T-cell (primary cell): ENCODE results near the gene TSPAN2. TPM values are rescaled to one million over a fixed set of nuclear protein-coding genes. Genes with fewer than 3 reads are reported as not detected.

Experiments
- ATAC-seq, 4 experiments: fragments of 200-7000 bp in 3 of 4; fragments of 150-1000 bp in 1 of 4; cut with Tn5 transposase; replicated peaks in 1 of 4; 1 replicate in 3 of 4; 2 replicates in 1 of 4; pipeline ENCODE4 v1.10.0; 2021; ENCODE audit warnings: moderate library complexity in 3 of 4, mild to moderate bottlenecking in 2 of 4, moderate number of reproducible peaks in 1 of 4
- CTCF ChIA-PET, 2 donors: fragments of 300-600 bp; sonication (Branson Sonifier 250); formaldehyde crosslinking; loops; one replicate each; lab custom pipeline; 2022; ENCODE audit warnings: antibody characterized with exemption in 2 of 2; lab: Charles Lee
- POLR2A ChIA-PET, 2 donors: fragments of 300-600 bp; sonication (Branson Sonifier 250); formaldehyde crosslinking; loops; one replicate each; lab custom pipeline; 2022; ENCODE audit warnings: antibody characterized with exemption in 2 of 2; lab: Charles Lee
- DNase-seq, 35 experiments: peaks; one replicate each; pipeline versions ENCODE4 v3.0.0 to v3.0.0-alpha.2; 2013 to 2023
- H3K27ac ChIP-seq: one replicate; pipeline ENCODE4 v1.5.1; 2013; ENCODE audit warnings: low read length
- H3K27me3 ChIP-seq, 2 experiments: replicated peaks in 1 of 2; 1 replicate in 1 of 2; 2 replicates in 1 of 2; pipeline versions ENCODE4 v1.6.1 to v1.7.0; 2013; ENCODE audit warnings: low read length in 1 of 2, mixed read lengths in 1 of 2; ENCODE audit not compliant: control insufficient read depth in 2 of 2, insufficient read depth in 2 of 2; ENCODE audit errors: extremely low read depth in 1 of 2
- H3K36me3 ChIP-seq, 2 donors: 1 replicate in 1 of 2; 2 replicates in 1 of 2; pipeline versions ENCODE4 v1.6.1 to v1.7.0; 2013; ENCODE audit warnings: low read length in 1 of 2; ENCODE audit not compliant: control insufficient read depth in 2 of 2, insufficient read depth in 1 of 2; ENCODE audit errors: extremely low read depth in 1 of 2
- H3K4me1 ChIP-seq, 2 experiments: 1 replicate in 1 of 2; 2 replicates in 1 of 2; pipeline versions ENCODE4 v1.6.1 to v1.7.0; 2013; ENCODE audit warnings: low read length in 2 of 2, mixed read lengths in 1 of 2; ENCODE audit not compliant: insufficient read depth in 2 of 2, control insufficient read depth in 1 of 2; ENCODE audit errors: extremely low read depth in 1 of 2
- H3K4me3 ChIP-seq, 2 donors: 1 replicate in 1 of 2; 2 replicates in 1 of 2; pipeline versions ENCODE4 v1.5.1 to v1.7.0; 2013; ENCODE audit warnings: mild to moderate bottlenecking in 2 of 2, low read length in 1 of 2, moderate library complexity in 1 of 2; ENCODE audit not compliant: control insufficient read depth in 1 of 2; ENCODE audit errors: extremely low read depth in 1 of 2
- H3K9me3 ChIP-seq: 2 replicates; pipeline ENCODE4 v1.7.0; 2013
- H3K27ac Mint-ChIP-seq, 2 donors: one replicate each; pipeline ENCODE4 v1.8.0; 2020 to 2021; ENCODE audit warnings: mild to moderate bottlenecking in 2 of 2, mixed read lengths in 2 of 2
- H3K27me3 Mint-ChIP-seq, 2 donors: one replicate each; pipeline ENCODE4 v1.8.0; 2021 to 2022; ENCODE audit warnings: mixed read lengths in 2 of 2
- H3K36me3 Mint-ChIP-seq: one replicate; pipeline ENCODE4 v1.8.0; 2021; ENCODE audit warnings: mixed read lengths
- H3K4me1 Mint-ChIP-seq, 3 donors: one replicate each; pipeline ENCODE4 v1.8.0; 2020 to 2022; ENCODE audit warnings: mixed read lengths in 3 of 3, mild to moderate bottlenecking in 1 of 3
- H3K4me3 Mint-ChIP-seq, 3 donors: one replicate each; pipeline ENCODE4 v1.8.0; 2020 to 2022; ENCODE audit warnings: mild to moderate bottlenecking in 3 of 3, mixed read lengths in 3 of 3, moderate library complexity in 3 of 3
- H3K9me3 Mint-ChIP-seq, 3 donors: one replicate each; pipeline ENCODE4 v1.8.0; 2020 to 2022; ENCODE audit warnings: mixed read lengths in 3 of 3
- WGBS: methylation state at CpG from one replicate; pipeline ENCODE4 v1.1.5; 2013; ENCODE audit warnings: missing lambda C conversion rate; ENCODE audit not compliant: insufficient coverage; 5-methylcytosine and 5-hydroxymethylcytosine counted together
- total RNA-seq, 35 experiments: library from RNA in 6 of 35; stranded (reverse) in 6 of 35; fragments of 120-200 nt in 1 of 35; gene quantifications; one replicate each; pipeline versions ENCODE4 v1.2.1 to v1.2.4 and lab custom pipeline; 2013 to 2026

The TSPAN2 gene
- total RNA-seq, 5 donors from 2014 or later (not counting 1 experiment from before 2014, with no cell fraction given), result 2.1 to 8.7 (median 4.0) TPM

DNA sequence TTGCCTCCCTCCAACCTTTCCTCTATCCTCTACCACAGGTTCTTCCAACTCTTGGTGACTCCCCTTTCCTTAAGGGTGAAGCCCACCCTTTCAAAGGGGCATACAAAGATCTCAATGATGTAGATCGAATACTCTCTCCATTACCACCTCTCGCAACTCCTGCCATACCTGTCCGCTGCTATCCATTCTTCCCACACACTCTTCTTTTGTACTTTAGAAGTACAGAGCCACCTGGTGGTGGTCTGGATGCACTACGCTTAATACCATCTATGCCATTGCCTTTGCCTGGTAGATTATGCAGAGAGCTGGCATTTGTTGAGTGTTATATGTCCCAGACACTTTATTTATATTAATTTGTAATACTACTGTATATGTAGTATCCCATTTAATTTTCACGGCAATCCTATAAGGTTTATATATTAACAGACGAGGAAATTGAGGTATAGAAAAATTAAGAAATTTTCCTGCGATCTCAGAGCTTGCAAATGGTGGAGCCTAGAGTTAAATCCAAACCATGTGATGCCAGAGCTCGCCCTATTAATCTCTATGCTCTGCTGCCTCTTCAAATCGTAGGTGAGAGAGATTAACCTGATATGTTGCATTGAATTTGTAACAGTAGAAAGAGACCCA is 36.7 kb downstream of the TSPAN2 start:
- no peaks in the 10 kb centered on the region for H3K27me3 Mint-ChIP-seq
- Histone ChIP-seq H3K27ac (no peak overlapping the region), H3K27me3 (no peaks in the 10 kb centered on the region), H3K9me3 (no peaks in the 10 kb centered on the region), H3K4me3 (no peak overlapping the region), H3K4me1 (peaks cover 0 to 4% of the 10 kb centered on the region in 2 experiments), H3K36me3 (peaks cover 0 to under 1% of the 10 kb centered on the region in 2 donors)
- peaks cover 0 to 7% (median 2%) of the 10 kb centered on the region in 3 donors for H3K4me1 Mint-ChIP-seq
- H3K27ac Mint-ChIP-seq, result no peak overlapping the region
- DNase-seq (peak in 32 of 35 experiments; percentile 18 to 75 (median 48)), ATAC-seq (peak; percentile 75 to 86 (median 84))
- no peaks in the 10 kb centered on the region for H3K9me3 Mint-ChIP-seq
- POLR2A ChIA-PET, result no interaction called here
- no peak overlapping the region for H3K4me3 Mint-ChIP-seq
- 20% methylated on average over 2 of the region's 9 CpGs for WGBS
- peaks cover 6% of the 10 kb centered on the region for H3K36me3 Mint-ChIP-seq
- CTCF ChIA-PET, result interaction anchor here (0.6 to 1.8 kb wide), 26 partner anchors 10 to 77 kb away, joined by 3 to 15 read pairs (median 4); no protein-coding TSS in a partner anchor

GRCh38 chr1:115051850-115052249 is 37.5 kb downstream of the TSPAN2 start:
- DNase-seq (no peak), ATAC-seq (no peak)
- peaks cover 0 to 7% (median 2%) of the 10 kb centered on the region in 3 donors for H3K4me1 Mint-ChIP-seq
- Histone ChIP-seq H3K4me3 (no peak overlapping the region), H3K27ac (no peak overlapping the region), H3K36me3 (no peaks in the 10 kb centered on the region), H3K4me1 (peaks cover 0 to 4% of the 10 kb centered on the region in 2 experiments), H3K9me3 (no peaks in the 10 kb centered on the region), H3K27me3 (no peaks in the 10 kb centered on the region)
- H3K36me3 Mint-ChIP-seq, result peaks cover 6% of the 10 kb centered on the region
- 78% methylated on average over 4 of the region's 5 CpGs for WGBS
- H3K4me3 Mint-ChIP-seq, result no peak overlapping the region
- H3K9me3 Mint-ChIP-seq, result no peaks in the 10 kb centered on the region
- H3K27me3 Mint-ChIP-seq, result no peaks in the 10 kb centered on the region
- ChIA-PET POLR2A (interaction anchor here in 1 of 2 donors (0.5 kb wide), 1 partner anchor 199 kb away, joined by 9 read pairs; no protein-coding TSS in a partner anchor), CTCF (interaction anchor here (0.6 to 1.6 kb wide), 3 partner anchors 47 to 63 kb away, joined by 3 to 15 read pairs (median 3); no protein-coding TSS in a partner anchor)
- no peak overlapping the region for H3K27ac Mint-ChIP-seq

GRCh38 chr1:115046751-115047150 is 42.6 kb downstream of the TSPAN2 start:
- POLR2A ChIA-PET, result no interaction called here
- H3K36me3 Mint-ChIP-seq, result peaks cover 18% of the 10 kb centered on the region
- ATAC-seq (no peak), DNase-seq (no peak)
- no peak overlapping the region for H3K4me3 Mint-ChIP-seq
- peaks cover 0 to 5% (median 2%) of the 10 kb centered on the region in 3 donors for H3K4me1 Mint-ChIP-seq
- Histone ChIP-seq H3K9me3 (no peaks in the 10 kb centered on the region), H3K36me3 (no peaks in the 10 kb centered on the region), H3K27me3 (no peaks in the 10 kb centered on the region), H3K27ac (no peak overlapping the region), H3K4me3 (no peak overlapping the region), H3K4me1 (peaks cover 0 to 4% of the 10 kb centered on the region in 2 experiments)
- no peaks in the 10 kb centered on the region for H3K27me3 Mint-ChIP-seq
- no peak overlapping the region for H3K27ac Mint-ChIP-seq
- peaks cover 0 to 8% (median 6%) of the 10 kb centered on the region in 3 donors for H3K9me3 Mint-ChIP-seq
- CTCF ChIA-PET, result interaction anchor here in 1 of 2 donors (0.6 kb wide), 1 partner anchor 45 kb away, joined by 4 read pairs; no protein-coding TSS in a partner anchor

DNA sequence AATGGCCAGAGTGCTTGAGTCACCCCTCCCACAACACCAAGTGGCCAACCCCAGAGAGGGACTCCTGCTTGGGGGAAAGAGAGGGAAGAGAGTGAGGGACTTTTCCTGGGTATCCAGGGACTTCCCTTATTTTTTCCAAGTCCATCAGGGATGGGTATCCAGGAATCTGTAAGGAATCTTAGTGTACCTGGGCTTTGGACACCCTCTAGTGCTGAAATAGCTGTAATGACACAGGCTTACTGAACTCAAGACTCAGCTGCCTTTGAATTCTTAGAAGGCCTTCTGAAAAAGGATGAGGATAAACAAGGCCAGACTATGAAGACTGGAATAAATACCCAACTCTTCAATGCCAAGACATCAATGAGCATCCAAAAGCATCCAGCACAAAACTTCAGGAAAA is 47.6 kb downstream of the TSPAN2 start:
- Mint-ChIP-seq H3K27me3 (no peaks in the 10 kb centered on the region), H3K27ac (no peak overlapping the region), H3K9me3 (peaks cover 0 to 8% (median 6%) of the 10 kb centered on the region in 3 donors), H3K36me3 (peaks cover 15% of the 10 kb centered on the region), H3K4me1 (no peaks in the 10 kb centered on the region), H3K4me3 (no peak overlapping the region)
- no peak overlapping the region for H3K4me3 ChIP-seq
- ChIA-PET POLR2A (no interaction called here), CTCF (no interaction called here)
- no peaks in the 10 kb centered on the region for H3K9me3 ChIP-seq
- H3K27ac ChIP-seq, result no peak overlapping the region
- H3K27me3 ChIP-seq, result no peaks in the 10 kb centered on the region
- no peaks in the 10 kb centered on the region for H3K36me3 ChIP-seq
- DNase-seq (no peak), ATAC-seq (no peak)
- no peaks in the 10 kb centered on the region for H3K4me1 ChIP-seq

DNA sequence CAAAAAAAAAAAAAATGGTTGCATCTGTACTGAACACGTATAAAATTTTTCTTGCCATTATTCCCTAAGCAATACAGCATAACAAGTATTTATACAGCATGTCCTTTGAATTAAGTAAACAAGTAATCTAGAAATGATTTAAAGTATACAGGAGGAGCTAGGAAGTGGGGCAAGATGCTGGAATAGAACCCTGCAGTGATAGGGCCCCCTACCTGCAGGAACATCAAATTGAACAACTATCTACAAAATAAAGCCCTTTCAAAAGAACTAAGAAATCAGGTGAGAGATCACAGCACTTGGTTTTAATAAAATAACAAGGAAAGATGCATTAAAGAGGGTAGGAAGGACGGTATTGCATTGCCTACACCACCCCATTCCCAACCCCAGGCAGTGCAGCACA is 48.8 kb downstream of the TSPAN2 start:
- Histone ChIP-seq H3K4me1 (no peaks in the 10 kb centered on the region), H3K36me3 (no peaks in the 10 kb centered on the region), H3K4me3 (no peak overlapping the region), H3K27me3 (no peaks in the 10 kb centered on the region), H3K27ac (no peak overlapping the region), H3K9me3 (no peaks in the 10 kb centered on the region)
- ChIA-PET POLR2A (no interaction called here), CTCF (no interaction called here)
- Mint-ChIP-seq H3K4me1 (no peaks in the 10 kb centered on the region), H3K27ac (no peak overlapping the region), H3K4me3 (no peak overlapping the region), H3K27me3 (no peaks in the 10 kb centered on the region), H3K9me3 (peaks cover 0 to 8% (median 6%) of the 10 kb centered on the region in 3 donors), H3K36me3 (peaks cover 15% of the 10 kb centered on the region)
- DNase-seq, result no peak
- WGBS, result no CpG with 5 or more reads among the region's 2 CpGs
- ATAC-seq, result no peak

- H3K4me1 Mint-ChIP-seq, result no peaks in the 10 kb centered on the region
- Histone ChIP-seq H3K27ac (no peak overlapping the region), H3K36me3 (no peaks in the 10 kb centered on the region), H3K4me3 (no peak overlapping the region), H3K4me1 (no peaks in the 10 kb centered on the region), H3K27me3 (no peaks in the 10 kb centered on the region), H3K9me3 (no peaks in the 10 kb centered on the region)
- no peaks in the 10 kb centered on the region for H3K9me3 Mint-ChIP-seq
- H3K27me3 Mint-ChIP-seq, result peaks cover 0 to 5% of the 10 kb centered on the region in 2 donors
- no peaks in the 10 kb centered on the region for H3K36me3 Mint-ChIP-seq
- no peak for DNase-seq
- 83% methylated on average over 1 of the region's 4 CpGs for WGBS
- no peak for ATAC-seq
- ChIA-PET CTCF (interaction anchor here in 1 of 2 donors (0.6 kb wide), 1 partner anchor 79 kb away, joined by 3 read pairs; no protein-coding TSS in a partner anchor), POLR2A (no interaction called here)
- no peak overlapping the region for H3K27ac Mint-ChIP-seq
- H3K4me3 Mint-ChIP-seq, result no peak overlapping the region
Measured at GRCh38 chr1:115036814-115037507, 52.3 kb downstream of the TSPAN2 start.
